ENCODE data around the gene PCDHGB2. TPM values are rescaled to one million over a fixed set of nuclear protein-coding genes. Genes with fewer than 3 reads are reported as not detected.
A peak's percentile ranks its signal among the peaks of the same experiment; 100 is the strongest.
"Not testable (repeated sequence)": the region's sequence is repeated elsewhere in the genome, so short reads cannot be mapped to it uniquely, and the experiment has no call there.

PCDHGB2 gene
- 1.2 TPM for polyA plus RNA-seq (2013, experiment 1 of 2)
- polyA plus RNA-seq (2013, experiment 2 of 2) = 1.2 TPM

DNA sequence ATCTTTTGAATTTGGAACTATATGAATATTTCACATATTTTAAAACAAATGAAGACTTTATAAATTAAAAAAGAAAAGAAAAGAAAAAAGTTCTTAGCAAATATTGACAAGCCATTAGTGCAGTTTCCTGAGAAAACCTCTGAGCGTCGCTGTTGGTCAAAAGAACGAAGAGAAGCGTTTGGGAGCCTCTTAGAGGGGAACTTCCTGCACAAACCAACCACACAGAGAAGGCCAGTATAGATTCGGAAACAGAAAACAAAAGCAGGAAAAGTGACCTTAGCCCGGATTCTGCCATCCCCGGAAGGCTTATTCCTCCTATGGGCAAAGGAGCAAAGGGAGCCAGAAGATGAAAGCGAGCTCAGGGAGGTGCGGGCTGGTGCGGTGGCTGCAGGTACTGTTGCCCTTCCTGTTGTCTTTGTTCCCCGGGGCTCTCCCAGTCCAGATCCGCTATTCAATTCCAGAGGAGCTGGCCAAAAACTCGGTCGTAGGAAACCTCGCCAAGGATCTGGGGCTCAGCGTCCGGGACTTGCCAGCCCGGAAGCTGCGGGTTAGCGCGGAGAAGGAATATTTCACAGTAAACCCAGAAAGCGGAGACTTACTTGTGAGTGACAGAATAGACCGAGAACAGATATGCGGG, at the start of gene PCDHGB2:
Gene PCDHGB2 (plus strand): TSS at position 205 of the 637 bp plus-strand sequence. CDS start 142 bp downstream, at position 347.
- H3K27ac ChIP-seq (ENCODE audit: low read depth, low read length) = no peak within 1 kb of the TSS
- H3K4me3 ChIP-seq (ENCODE audit: low read length) = peak within 1 kb of the TSS; percentile 22
- H3K4me1 ChIP-seq (ENCODE audit: insufficient read depth, low read length) = 0 out of 2 replicates have a peak, but pooled peaks cover 6% of the 10 kb centered on the region
- no peaks in the 10 kb centered on the region for H3K27me3 ChIP-seq (ENCODE audit: insufficient read depth, low read length)
- H3K9ac ChIP-seq (ENCODE audit: low read depth, low read length) = no peak within 1 kb of the TSS
- WGBS = 93% methylated on average over 24 of the region's 24 CpGs
- peaks cover 7% of the 10 kb centered on the region; the same call in 1 of the 2 replicates for H3K36me3 ChIP-seq (ENCODE audit: insufficient read depth, low read length)
- peaks cover 57% of the 10 kb centered on the region for H3K9me3 ChIP-seq (ENCODE audit: insufficient read depth, low read depth, low read length)

DNA sequence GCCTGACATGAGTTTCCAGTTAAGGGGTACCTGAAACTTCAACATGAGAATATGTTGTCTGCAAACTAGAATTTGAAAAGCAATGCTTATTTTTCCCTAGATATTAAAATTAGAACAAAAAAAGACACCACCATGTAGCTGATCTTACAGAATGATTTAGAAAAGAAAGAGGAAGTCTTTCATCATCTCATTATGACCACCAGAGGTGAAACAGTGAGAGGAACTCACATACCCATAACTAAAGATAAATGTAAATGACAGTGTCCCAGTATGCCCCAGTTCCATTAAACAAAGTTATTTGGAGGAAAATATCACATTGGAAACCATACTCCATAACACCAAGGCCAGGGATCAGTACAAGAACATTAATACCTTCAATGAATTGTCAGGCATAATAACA, 46.1 kb upstream of the PCDHGB2 start:
- peaks cover 15% of the 10 kb centered on the region for H3K9me3 ChIP-seq (ENCODE audit: insufficient read depth, low read depth, low read length)
- peaks cover 19% of the 10 kb centered on the region for H3K36me3 ChIP-seq (ENCODE audit: insufficient read depth, low read length)

DNA sequence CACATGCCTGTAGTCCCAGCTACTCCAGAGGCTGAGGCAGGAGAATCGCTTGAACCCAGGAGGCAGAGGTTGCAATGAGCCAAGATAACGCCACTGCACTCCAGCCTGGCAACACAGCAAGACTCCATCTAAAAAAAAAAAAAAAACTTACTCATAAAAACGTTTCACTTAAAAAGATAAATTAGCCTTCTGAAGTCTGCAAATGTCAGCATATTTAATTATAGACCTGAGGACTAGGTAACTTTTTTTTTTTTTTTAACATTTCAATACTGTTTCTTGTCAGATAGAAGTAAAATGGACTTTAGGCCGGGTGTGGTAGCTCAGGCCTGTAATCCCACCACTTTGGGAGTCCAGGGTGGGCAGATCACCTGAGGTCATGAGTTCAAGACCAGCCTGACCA, 42.8 kb upstream of the PCDHGB2 start:
- 91% methylated on average over 4 of the region's 4 CpGs for WGBS
- H3K4me1 ChIP-seq (ENCODE audit: insufficient read depth, low read length); H3K9ac ChIP-seq (ENCODE audit: low read depth, low read length); H3K27ac ChIP-seq (ENCODE audit: low read depth, low read length); H3K4me3 ChIP-seq (ENCODE audit: low read length); H3K27me3 ChIP-seq (ENCODE audit: insufficient read depth, low read length): not testable (repeated sequence)
- peaks cover 31% of the 10 kb centered on the region for H3K36me3 ChIP-seq (ENCODE audit: insufficient read depth, low read length)
- H3K9me3 ChIP-seq (ENCODE audit: insufficient read depth, low read depth, low read length) = peaks cover 29% of the 10 kb centered on the region

More for the DNA sequence above, 46.1 kb upstream of the PCDHGB2 start:
- Histone ChIP-seq H3K27me3 (ENCODE audit: insufficient read depth, low read length) (no peaks in the 10 kb centered on the region), H3K4me1 (ENCODE audit: insufficient read depth, low read length) (peaks cover 3% of the 10 kb centered on the region; the same call in 1 of the 2 replicates), H3K27ac (ENCODE audit: low read depth, low read length) (no peak overlapping the region), H3K4me3 (ENCODE audit: low read length) (no peak overlapping the region), H3K9ac (ENCODE audit: low read depth, low read length) (no peak overlapping the region)

DNA sequence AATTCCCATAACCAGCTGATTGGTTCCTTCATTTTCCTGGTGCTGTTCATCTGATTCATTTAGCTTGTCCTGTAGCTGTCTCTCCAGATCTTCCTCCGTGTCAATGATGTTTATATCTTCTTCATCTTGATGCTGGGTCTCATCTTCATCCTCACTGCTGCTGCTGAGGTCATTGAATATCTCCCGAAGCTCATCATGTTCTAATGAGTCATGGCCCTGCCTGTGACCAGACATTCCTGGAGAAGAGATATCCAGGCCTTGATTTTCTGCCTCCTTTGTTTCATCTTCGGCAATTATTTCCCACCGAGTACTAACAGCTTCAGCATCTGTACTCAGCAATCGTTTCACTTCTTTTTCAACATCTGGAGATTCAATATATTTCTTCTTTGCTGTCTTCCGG, 40.6 kb upstream of the PCDHGB2 start:
- Histone ChIP-seq H3K4me1 (ENCODE audit: insufficient read depth, low read length) (peaks cover 3% of the 10 kb centered on the region; the same call in 1 of the 2 replicates), H3K9ac (ENCODE audit: low read depth, low read length) (no peak overlapping the region), H3K36me3 (ENCODE audit: insufficient read depth, low read length) (peaks cover 31% of the 10 kb centered on the region), H3K27me3 (ENCODE audit: insufficient read depth, low read length) (no peaks in the 10 kb centered on the region), H3K27ac (ENCODE audit: low read depth, low read length) (no peak overlapping the region), H3K9me3 (ENCODE audit: insufficient read depth, low read depth, low read length) (peaks cover 29% of the 10 kb centered on the region), H3K4me3 (ENCODE audit: low read length) (peak overlapping the region; percentile 93)
- WGBS = 94% methylated on average over 6 of the region's 6 CpGs

DNA sequence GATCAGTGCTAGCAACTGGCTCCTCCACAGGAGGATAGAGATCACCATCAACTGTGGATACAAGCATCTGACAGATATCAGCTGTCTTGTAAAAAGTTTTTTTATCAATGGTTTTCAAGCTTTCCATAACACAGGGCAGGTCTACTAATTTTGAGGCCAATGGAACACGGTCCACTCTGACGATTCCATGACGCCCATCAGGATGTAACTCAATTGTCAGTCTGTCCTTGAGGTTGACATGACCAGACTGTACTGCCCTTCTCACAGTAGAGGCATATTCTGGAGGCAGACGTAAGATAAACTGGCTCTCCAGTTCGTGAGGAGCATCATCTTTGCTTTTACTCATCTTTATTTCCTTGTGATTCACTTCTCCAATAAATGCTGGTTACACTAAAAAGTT, 40.1 kb upstream of the PCDHGB2 start:
- peaks cover 31% of the 10 kb centered on the region for H3K36me3 ChIP-seq (ENCODE audit: insufficient read depth, low read length)
- peaks cover 29% of the 10 kb centered on the region for H3K9me3 ChIP-seq (ENCODE audit: insufficient read depth, low read depth, low read length)
- peak overlapping the region; percentile 93 for H3K4me3 ChIP-seq (ENCODE audit: low read length)
- peaks cover 3% of the 10 kb centered on the region; the same call in 1 of the 2 replicates for H3K4me1 ChIP-seq (ENCODE audit: insufficient read depth, low read length)
- no peaks in the 10 kb centered on the region for H3K27me3 ChIP-seq (ENCODE audit: insufficient read depth, low read length)
- WGBS = 79% methylated on average over 5 of the region's 5 CpGs
- peak overlapping the region; percentile 99; the same call in 1 of the 2 replicates for H3K9ac ChIP-seq (ENCODE audit: low read depth, low read length)
- no peak overlapping the region; the same call in 1 of the 2 replicates for H3K27ac ChIP-seq (ENCODE audit: low read depth, low read length)

DNA sequence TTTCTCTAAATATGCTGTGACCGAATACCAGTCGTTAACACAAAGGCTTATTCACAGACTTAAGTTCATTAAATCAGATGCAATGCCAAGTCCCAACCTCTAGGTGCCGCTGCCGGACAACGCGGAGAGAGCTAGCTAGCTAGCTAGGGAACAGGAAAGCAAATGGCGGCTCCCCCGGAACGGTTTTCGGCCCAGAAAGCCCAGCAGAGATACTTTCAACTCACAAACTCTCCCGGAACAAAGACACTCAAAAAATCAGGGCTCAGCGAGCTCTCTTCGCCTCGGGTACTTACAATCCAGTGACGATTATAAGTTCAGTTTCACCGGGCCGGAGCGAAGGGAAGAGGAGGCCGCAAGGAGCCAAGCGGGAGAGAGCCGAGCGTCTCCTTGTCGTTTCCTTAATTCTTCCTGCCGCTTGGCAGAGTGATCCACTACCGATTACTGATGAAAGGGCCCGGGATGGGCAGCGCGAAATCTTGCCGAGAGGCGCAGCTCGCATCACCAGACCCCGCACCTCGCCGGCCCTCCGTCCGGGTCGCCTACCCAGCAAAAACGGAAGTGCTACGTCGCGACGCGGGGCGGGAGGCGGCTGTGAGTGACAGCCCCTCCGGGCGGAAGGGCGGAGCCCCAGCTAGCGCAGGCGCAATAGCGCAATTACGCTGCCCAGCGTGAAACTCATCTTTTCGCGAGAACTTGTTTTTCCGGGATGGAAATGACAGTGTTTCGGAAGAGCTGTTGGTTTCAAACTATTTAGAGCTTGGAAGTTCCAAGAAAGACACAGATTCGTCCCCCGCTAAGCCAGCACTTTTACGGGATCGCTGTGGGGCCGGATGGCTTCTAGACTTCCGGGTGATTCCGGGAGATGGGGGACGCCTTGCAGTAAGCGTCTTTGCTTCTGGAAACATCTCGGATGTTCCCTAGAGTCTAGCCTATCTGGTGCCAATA, 39.3 kb upstream of the PCDHGB2 start, which contains the start of gene TAF7:
Gene TAF7 (minus strand): TSS at position 560 of the 945 bp plus-strand sequence. CDS start 740 bp downstream, outside the sequence.
- H3K27ac ChIP-seq (ENCODE audit: low read depth, low read length) = peak within 1 kb of the TSS; percentile 93
- H3K9me3 ChIP-seq (ENCODE audit: insufficient read depth, low read depth, low read length) = peaks cover 29% of the 10 kb centered on the region
- 2% methylated on average over 67 of the region's 67 CpGs for WGBS
- peak within 1 kb of the TSS; percentile 93 for H3K4me3 ChIP-seq (ENCODE audit: low read length)
- no peaks in the 10 kb centered on the region for H3K27me3 ChIP-seq (ENCODE audit: insufficient read depth, low read length)
- H3K4me1 ChIP-seq (ENCODE audit: insufficient read depth, low read length) = peaks cover 3% of the 10 kb centered on the region; the same call in 1 of the 2 replicates
- H3K36me3 ChIP-seq (ENCODE audit: insufficient read depth, low read length) = peaks cover 31% of the 10 kb centered on the region
- H3K9ac ChIP-seq (ENCODE audit: low read depth, low read length) = peak within 1 kb of the TSS; percentile 99

DNA sequence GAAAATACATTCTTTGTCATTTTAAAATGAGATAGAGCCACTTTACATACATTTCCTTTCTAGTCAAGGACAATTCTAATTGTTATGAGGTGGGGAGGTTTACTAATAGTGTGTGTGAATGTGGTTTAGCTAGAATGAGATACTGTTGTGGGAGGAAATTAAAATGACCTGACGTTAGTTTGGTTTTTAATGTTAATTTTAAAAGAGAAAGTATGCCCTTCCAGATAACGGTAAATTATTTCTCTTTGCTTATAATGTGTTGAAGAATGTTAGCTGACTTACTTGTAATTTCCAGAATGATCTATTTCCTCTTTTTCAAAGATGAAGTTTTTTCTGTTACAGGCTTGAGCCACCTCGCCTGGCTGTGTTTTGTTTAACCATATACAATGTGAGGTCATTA, 37.5 kb upstream of the PCDHGB2 start:
- Histone ChIP-seq H3K9me3 (ENCODE audit: insufficient read depth, low read depth, low read length) (peaks cover 24% of the 10 kb centered on the region), H3K27ac (ENCODE audit: low read depth, low read length) (no peak overlapping the region), H3K4me1 (ENCODE audit: insufficient read depth, low read length) (peaks cover 3% of the 10 kb centered on the region; the same call in 1 of the 2 replicates), H3K27me3 (ENCODE audit: insufficient read depth, low read length) (no peaks in the 10 kb centered on the region), H3K36me3 (ENCODE audit: insufficient read depth, low read length) (peaks cover 23% of the 10 kb centered on the region), H3K4me3 (ENCODE audit: low read length) (no peak overlapping the region), H3K9ac (ENCODE audit: low read depth, low read length) (no peak overlapping the region)
- 97% methylated on average over 2 of the region's 3 CpGs for WGBS

DNA sequence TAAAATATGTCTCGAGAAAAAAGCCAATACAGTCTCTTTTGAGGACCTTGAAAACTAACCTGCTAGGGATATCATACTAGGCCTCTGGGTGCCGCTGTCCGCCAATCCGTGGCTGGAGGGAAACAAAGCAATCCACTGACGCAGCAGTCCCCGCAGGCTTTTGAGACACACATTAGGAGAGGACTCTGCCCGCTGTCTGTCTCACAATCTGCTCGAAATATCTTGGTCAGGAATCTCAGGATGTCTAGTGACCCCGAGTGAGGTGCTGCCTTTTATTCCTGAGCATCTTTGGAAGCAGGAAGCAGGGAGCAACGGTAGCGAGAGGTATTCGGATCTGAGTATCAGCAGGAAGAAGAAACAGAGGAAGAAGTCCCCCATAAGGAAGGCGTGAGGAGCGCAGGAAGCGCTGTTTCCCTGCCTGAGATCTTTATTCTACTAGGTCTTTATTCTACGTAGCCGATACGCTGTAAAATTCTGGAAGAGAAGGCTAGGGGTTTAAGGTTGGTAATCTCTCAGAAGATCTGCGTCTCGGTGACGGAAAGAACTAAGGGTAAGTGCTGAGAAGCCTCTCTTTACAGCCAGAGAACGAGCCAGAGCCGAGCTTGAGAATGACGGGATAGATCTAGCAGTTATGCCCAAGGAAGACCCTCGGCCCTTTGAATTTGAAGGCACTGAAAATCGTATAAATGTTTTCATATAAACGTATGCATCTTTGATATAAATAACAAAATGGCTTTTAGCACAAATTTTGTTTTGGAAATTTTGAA, 33.5 kb upstream of the PCDHGB2 start:
- peaks cover 15% of the 10 kb centered on the region; the same call in 1 of the 2 replicates for H3K9me3 ChIP-seq (ENCODE audit: insufficient read depth, low read depth, low read length)
- H3K27me3 ChIP-seq (ENCODE audit: insufficient read depth, low read length) = no peaks in the 10 kb centered on the region
- peak overlapping the region; percentile 65 for H3K4me3 ChIP-seq (ENCODE audit: low read length)
- H3K9ac ChIP-seq (ENCODE audit: low read depth, low read length) = peak overlapping the region; percentile 80
- no peaks in the 10 kb centered on the region for H3K4me1 ChIP-seq (ENCODE audit: insufficient read depth, low read length)
- no peaks in the 10 kb centered on the region for H3K36me3 ChIP-seq (ENCODE audit: insufficient read depth, low read length)
- whole genome bisulfite sequencing = 74% methylated on average over 26 of the region's 27 CpGs
- H3K27ac ChIP-seq (ENCODE audit: low read depth, low read length) = 0 out of 2 replicates have a peak overlapping the region, but pooled peaks have one; percentile 49

DNA sequence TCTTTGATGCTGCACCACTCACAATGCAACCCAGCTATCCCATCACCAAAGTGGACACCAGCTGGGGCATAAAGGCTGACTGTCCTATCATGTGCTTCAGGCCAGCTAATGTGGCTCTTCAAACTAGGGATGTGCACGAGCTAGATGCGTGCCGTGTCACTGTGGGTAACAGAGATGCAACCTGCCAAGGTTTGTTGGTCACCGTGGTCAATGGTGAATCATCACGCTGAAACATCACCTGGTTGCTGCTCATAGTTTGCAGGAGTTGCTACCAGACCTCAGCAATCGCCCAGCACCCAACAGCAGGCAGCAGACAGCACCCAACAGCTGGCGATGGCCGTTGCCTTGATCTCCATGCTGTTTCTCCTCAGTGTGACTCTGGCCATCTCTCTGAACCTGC, 31.6 kb upstream of the PCDHGB2 start:
- Histone ChIP-seq H3K9ac (ENCODE audit: low read depth, low read length) (no peak overlapping the region), H3K4me1 (ENCODE audit: insufficient read depth, low read length) (no peaks in the 10 kb centered on the region), H3K27me3 (ENCODE audit: insufficient read depth, low read length) (no peaks in the 10 kb centered on the region), H3K9me3 (ENCODE audit: insufficient read depth, low read depth, low read length) (peaks cover 27% of the 10 kb centered on the region; the same call in 1 of the 2 replicates), H3K27ac (ENCODE audit: low read depth, low read length) (no peak overlapping the region), H3K36me3 (ENCODE audit: insufficient read depth, low read length) (no peaks in the 10 kb centered on the region), H3K4me3 (ENCODE audit: low read length) (no peak overlapping the region)
- WGBS = 93% methylated on average over 8 of the region's 8 CpGs

DNA sequence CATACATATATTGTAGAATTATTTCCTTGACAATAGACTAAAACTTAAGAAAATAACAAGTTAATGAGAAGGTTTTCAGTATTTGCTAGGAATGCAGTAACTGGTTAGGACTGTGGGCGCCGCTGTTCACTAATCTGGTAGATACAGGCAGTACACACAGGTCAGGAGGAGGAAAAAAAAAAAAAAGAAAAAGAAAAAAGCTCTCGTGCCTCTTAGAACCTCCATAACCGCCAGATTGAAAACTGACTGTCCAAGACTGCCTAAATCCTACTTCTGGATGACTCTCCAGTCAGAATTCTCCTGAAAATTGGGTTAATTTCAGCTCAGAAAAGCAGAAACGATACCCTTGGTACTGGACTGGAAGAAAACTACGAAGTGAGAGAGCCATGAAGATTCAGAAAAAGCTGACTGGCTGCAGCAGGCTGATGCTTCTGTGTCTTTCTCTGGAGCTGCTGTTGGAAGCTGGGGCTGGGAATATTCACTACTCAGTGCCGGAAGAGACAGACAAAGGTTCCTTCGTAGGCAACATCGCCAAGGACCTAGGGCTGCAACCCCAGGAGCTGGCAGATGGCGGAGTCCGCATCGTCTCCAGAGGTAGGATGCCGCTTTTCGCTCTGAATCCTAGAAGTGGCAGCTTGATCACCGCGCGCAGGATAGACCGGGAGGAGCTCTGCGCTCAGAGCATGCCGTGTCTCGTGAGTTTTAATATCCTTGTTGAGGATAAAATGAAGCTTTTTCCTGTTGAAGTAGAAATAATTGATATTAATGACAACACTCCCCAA, 29.3 kb upstream of the PCDHGB2 start, which contains the start of gene PCDHGA1:
Gene PCDHGA1 (plus strand): TSS at position 216 of the 782 bp plus-strand sequence.
- H3K9ac ChIP-seq (ENCODE audit: low read depth, low read length) = peak within 1 kb of the TSS; percentile 19; the same call in 1 of the 2 replicates
- 86% methylated on average over 21 of the region's 21 CpGs for WGBS
- no peaks in the 10 kb centered on the region for H3K27me3 ChIP-seq (ENCODE audit: insufficient read depth, low read length)
- H3K4me1 ChIP-seq (ENCODE audit: insufficient read depth, low read length) = no peaks in the 10 kb centered on the region
- no peak within 1 kb of the TSS for H3K4me3 ChIP-seq (ENCODE audit: low read length)
- H3K9me3 ChIP-seq (ENCODE audit: insufficient read depth, low read depth, low read length) = peaks cover 29% of the 10 kb centered on the region; the same call in 1 of the 2 replicates
- H3K27ac ChIP-seq (ENCODE audit: low read depth, low read length) = no peak within 1 kb of the TSS
- H3K36me3 ChIP-seq (ENCODE audit: insufficient read depth, low read length) = no peaks in the 10 kb centered on the region
